Smooth muscle cell (in vitro differentiated cells): Measurements from ENCODE around the gene ANK2. TPM values are rescaled to one million over a fixed set of nuclear protein-coding genes. Genes with fewer than 3 reads are reported as not detected.

Experiments used
- DNase-seq: peaks from one replicate; lab custom pipeline; 2025; ENCODE audit not compliant: unreplicated experiment; lab: John Stamatoyannopoulos, UW
- H2AFZ ChIP-seq: fragments of 200-600 bp; sonication (generic); 2 replicates; pipeline ENCODE4 v1.6.0; 2016; ENCODE audit warnings: antibody characterized with exemption, low read depth, mild to moderate bottlenecking
- H3F3A ChIP-seq: fragments of 200-600 bp; sonication (generic); 2 replicates; pipeline ENCODE4 v1.6.0; 2017; ENCODE audit warnings: antibody characterized with exemption, low read depth
- H3K27ac ChIP-seq: fragments of 200-600 bp; sonication (generic); 2 replicates; pipeline ENCODE4 v1.5.1; 2016; ENCODE audit warnings: low read depth, mild to moderate bottlenecking
- H3K27me3 ChIP-seq: fragments of 200-600 bp; sonication (generic); 2 replicates; pipeline ENCODE4 v1.6.1; 2016; ENCODE audit warnings: low read depth, mild to moderate bottlenecking
- H3K36me3 ChIP-seq: fragments of 200-600 bp; sonication (generic); 2 replicates; pipeline ENCODE4 v1.5.1; 2016; ENCODE audit warnings: low read depth
- H3K4me1 ChIP-seq: fragments of 200-600 bp; sonication (generic); 2 replicates; pipeline ENCODE4 v1.5.1; 2016; ENCODE audit warnings: low read depth
- H3K4me2 ChIP-seq: fragments of 200-600 bp; sonication (generic); 2 replicates; pipeline ENCODE4 v1.6.0; 2016; ENCODE audit warnings: mild to moderate bottlenecking
- H3K4me3 ChIP-seq: fragments of 200-600 bp; sonication (generic); 2 replicates; pipeline ENCODE4 v1.5.1; 2016; ENCODE audit warnings: mild to moderate bottlenecking
- H3K79me2 ChIP-seq: fragments of 200-600 bp; sonication (generic); 2 replicates; pipeline ENCODE4 v1.6.0; 2016; ENCODE audit warnings: low read depth, mild to moderate bottlenecking
- H3K9ac ChIP-seq: fragments of 200-600 bp; sonication (generic); 2 replicates; pipeline ENCODE4 v1.6.0; 2016; ENCODE audit warnings: low read depth
- H3K9me3 ChIP-seq: fragments of 200-600 bp; sonication (generic); replicated peaks from 2 replicates; pipeline ENCODE4 v1.5.1; 2016; ENCODE audit warnings: low read depth
- H4K20me1 ChIP-seq: fragments of 200-600 bp; sonication (generic); 2 replicates; pipeline ENCODE4 v1.6.0; 2016; ENCODE audit warnings: low read depth
- WGBS: methylation state at CpG from one replicate; pipeline ENCODE4 v1.1.7; 2016; ENCODE audit warnings: low lambda C conversion rate; 5-methylcytosine and 5-hydroxymethylcytosine counted together
- polyA plus RNA-seq: library from polyadenylated mRNA; unstranded; fragments of >200 nt; fragmentation: Nextera tagmentation; extraction: Ambion mirVana; gene quantifications from 2 replicates; pipeline ENCODE4 v1.2.1, GENCODE V29; 2016
- total RNA-seq: library from RNA; depleted of rRNA; stranded (reverse); fragments of >200 nt; gene quantifications from 2 replicates; pipeline ENCODE4 v1.2.3, GENCODE V29; 2014
- TF ChIP-seq, protein P1 (sequence below): fragments of 200-600 bp; sonication (generic); IDR thresholded peaks from 2 replicates; pipeline ENCODE4 v1.5.1; 2017; ENCODE audit warnings: borderline replicate concordance, mild to moderate bottlenecking, antibody characterized with exemption; ENCODE audit not compliant: insufficient read depth, poor library complexity, severe bottlenecking

ANK2 gene
- total and polyA plus RNA-seq, 2 experiments from 2014 or later = 2.2 to 8.1 TPM

DNA sequence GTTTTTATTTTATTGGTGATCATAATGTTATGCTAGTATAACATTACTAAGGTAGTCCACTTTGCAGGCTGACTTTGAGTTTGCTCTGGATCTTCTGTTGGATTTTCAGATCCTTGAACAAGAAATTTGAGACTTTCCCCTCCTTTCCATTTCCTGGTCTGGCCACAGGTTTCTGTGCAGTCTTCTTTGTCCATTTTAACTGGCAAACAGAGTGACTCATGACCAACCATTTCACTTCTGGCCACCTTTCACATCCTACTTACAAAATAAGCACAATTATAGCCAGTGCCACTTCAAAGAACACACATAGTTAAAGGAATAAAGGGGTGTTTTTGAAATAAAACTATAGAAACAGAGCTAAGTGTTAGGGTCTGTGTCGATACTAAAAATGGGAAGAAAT is 8.4 kb downstream of the ANK2 start:
- DNase-seq = no peak
- Histone ChIP-seq H2AFZ (no peak overlapping the region), H4K20me1 (no peaks in the 10 kb centered on the region), H3K36me3 (no peaks in the 10 kb centered on the region), H3K27me3 (no peaks in the 10 kb centered on the region), H3K79me2 (no peaks in the 10 kb centered on the region), H3K4me3 (no peak overlapping the region), H3K4me1 (peaks cover 49% of the 10 kb centered on the region), H3F3A (no peaks in the 10 kb centered on the region), H3K9ac (no peak overlapping the region), H3K27ac (no peak overlapping the region), H3K4me2 (no peak overlapping the region), H3K9me3 (no peaks in the 10 kb centered on the region)
- TF ChIP-seq, protein P1, sequence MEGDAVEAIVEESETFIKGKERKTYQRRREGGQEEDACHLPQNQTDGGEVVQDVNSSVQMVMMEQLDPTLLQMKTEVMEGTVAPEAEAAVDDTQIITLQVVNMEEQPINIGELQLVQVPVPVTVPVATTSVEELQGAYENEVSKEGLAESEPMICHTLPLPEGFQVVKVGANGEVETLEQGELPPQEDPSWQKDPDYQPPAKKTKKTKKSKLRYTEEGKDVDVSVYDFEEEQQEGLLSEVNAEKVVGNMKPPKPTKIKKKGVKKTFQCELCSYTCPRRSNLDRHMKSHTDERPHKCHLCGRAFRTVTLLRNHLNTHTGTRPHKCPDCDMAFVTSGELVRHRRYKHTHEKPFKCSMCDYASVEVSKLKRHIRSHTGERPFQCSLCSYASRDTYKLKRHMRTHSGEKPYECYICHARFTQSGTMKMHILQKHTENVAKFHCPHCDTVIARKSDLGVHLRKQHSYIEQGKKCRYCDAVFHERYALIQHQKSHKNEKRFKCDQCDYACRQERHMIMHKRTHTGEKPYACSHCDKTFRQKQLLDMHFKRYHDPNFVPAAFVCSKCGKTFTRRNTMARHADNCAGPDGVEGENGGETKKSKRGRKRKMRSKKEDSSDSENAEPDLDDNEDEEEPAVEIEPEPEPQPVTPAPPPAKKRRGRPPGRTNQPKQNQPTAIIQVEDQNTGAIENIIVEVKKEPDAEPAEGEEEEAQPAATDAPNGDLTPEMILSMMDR = no peak
- 100% methylated on average over 1 of the region's 1 CpG for WGBS

DNA sequence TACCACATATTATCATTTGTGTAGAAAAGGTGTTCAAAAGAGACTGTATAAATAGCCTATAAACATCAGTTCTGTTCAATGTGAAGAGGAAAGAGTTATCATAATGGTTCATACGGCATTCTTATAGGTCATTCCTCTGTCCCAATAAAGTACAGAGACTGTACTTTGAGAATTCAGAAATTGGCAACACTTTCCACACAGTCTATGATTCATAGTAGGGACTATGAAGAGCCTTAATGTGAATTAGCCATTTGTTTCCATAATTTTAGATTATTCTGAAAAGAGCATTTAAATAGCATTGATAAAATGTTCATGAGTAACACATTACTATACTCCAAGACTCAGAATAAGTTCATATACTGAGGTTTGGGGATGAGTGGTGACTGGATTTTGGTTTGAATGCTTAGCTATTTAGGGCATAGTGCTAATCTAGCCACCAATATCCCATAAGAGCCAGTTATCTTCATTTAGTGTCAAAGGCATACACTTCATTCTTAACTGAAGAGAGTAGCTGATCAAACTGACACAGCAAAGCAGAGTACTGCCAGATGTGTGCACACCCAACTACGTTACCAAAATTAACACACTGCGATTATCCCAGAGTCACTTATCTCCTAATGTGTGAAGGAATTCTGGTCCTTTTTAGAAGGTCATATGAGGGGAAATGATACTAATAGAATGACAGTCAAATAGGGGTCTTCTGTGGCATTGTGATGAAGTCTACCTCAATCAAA is 10.2 kb downstream of the ANK2 start:
- Histone ChIP-seq H3K4me3 (no peak overlapping the region), H3K27me3 (no peaks in the 10 kb centered on the region), H3K79me2 (no peaks in the 10 kb centered on the region), H3K36me3 (no peaks in the 10 kb centered on the region), H3F3A (no peaks in the 10 kb centered on the region), H4K20me1 (no peaks in the 10 kb centered on the region), H3K4me2 (no peak overlapping the region), H3K9ac (no peak overlapping the region), H2AFZ (no peak overlapping the region), H3K4me1 (peaks cover 61% of the 10 kb centered on the region), H3K9me3 (no peaks in the 10 kb centered on the region), H3K27ac (no peak overlapping the region)
- TF ChIP-seq, protein P1 = no peak
- 60% methylated on average over 3 of the region's 3 CpGs for WGBS
- no peak for DNase-seq

DNA sequence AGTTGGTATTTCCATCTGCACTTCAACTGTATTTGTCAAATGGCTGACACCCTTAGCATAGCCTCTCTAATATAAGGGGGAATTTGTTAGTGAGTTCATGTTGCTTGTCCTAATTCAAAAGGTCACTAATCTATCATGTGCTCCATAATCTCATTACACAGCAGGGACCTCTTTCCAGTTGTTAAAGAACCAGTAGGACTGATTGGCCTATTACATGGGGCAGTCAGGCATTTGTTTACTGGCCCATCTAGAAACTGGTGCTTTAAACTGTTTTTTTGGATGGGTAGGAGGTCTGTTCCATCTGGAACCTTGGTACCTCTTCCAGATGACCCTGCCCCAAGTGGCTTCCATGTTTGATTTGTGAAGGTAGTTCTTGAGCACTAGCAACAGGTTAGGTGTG is 11.4 kb downstream of the ANK2 start:
- Histone ChIP-seq H3K9ac (no peak overlapping the region), H4K20me1 (no peaks in the 10 kb centered on the region), H3K36me3 (no peaks in the 10 kb centered on the region), H3K79me2 (no peaks in the 10 kb centered on the region), H3K9me3 (no peaks in the 10 kb centered on the region), H3K4me2 (no peak overlapping the region), H3K27me3 (no peaks in the 10 kb centered on the region), H3F3A (no peaks in the 10 kb centered on the region), H3K4me3 (no peak overlapping the region), H2AFZ (no peak overlapping the region), H3K27ac (no peak overlapping the region), H3K4me1 (peaks cover 69% of the 10 kb centered on the region)
- TF ChIP-seq, protein P1 = no peak
- no peak for DNase-seq

DNA sequence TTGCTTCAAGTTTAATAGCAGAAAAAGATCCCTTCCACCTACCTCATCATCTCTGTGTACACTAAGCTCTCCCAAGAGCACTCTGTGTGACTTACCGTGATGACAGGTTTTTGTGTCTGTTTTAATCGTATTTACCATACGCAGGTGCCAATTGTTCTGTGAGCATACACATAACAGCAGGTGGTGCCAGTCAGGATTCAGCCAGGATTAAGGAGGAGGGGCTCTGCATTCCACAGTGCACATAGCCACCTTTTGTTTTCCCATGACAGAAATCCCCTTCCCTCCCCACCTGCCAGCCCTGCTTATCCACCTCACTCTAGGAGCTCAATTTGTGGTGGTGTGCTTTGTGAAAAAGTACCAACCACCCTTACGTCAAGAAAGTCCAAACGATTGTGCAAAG is 14.8 kb downstream of the ANK2 start:
- Histone ChIP-seq H3K36me3 (no peaks in the 10 kb centered on the region), H3K27ac (no peak overlapping the region), H3K4me1 (peaks cover 62% of the 10 kb centered on the region), H3F3A (no peaks in the 10 kb centered on the region), H3K27me3 (no peaks in the 10 kb centered on the region), H3K4me3 (no peak overlapping the region), H3K79me2 (no peaks in the 10 kb centered on the region), H3K4me2 (no peak overlapping the region), H3K9me3 (no peaks in the 10 kb centered on the region), H3K9ac (no peak overlapping the region), H4K20me1 (no peaks in the 10 kb centered on the region), H2AFZ (no peak overlapping the region)
- TF ChIP-seq, protein P1 = no peak
- 30% methylated on average over 5 of the region's 5 CpGs for WGBS
- no peak for DNase-seq
